HFFc6 (cell line): ENCODE data around the gene KCNJ10. TPM values are rescaled to one million over a fixed set of nuclear protein-coding genes. Genes with fewer than 3 reads are reported as not detected.

Experiments
- DNase-seq: peaks from one replicate; pipeline ENCODE4 v3.0.0-alpha.2; 2018
- H3K27ac Mint-ChIP-seq: 2 replicates; pipeline ENCODE4 v1.8.0; 2020; ENCODE audit warnings: mild to moderate bottlenecking, mixed read lengths
- H3K27me3 Mint-ChIP-seq: 2 replicates; pipeline ENCODE4 v1.8.0; 2021; ENCODE audit warnings: mild to moderate bottlenecking, moderate library complexity, mixed read lengths; ENCODE audit not compliant: insufficient read depth
- H3K36me3 Mint-ChIP-seq: 2 replicates; pipeline ENCODE4 v1.8.0; 2021; ENCODE audit warnings: low read depth, mixed read lengths
- H3K4me1 Mint-ChIP-seq: 2 replicates; pipeline ENCODE4 v1.8.0; 2020; ENCODE audit warnings: low read depth, mixed read lengths
- H3K4me3 Mint-ChIP-seq: 2 replicates; pipeline ENCODE4 v1.8.0; 2020; ENCODE audit warnings: mild to moderate bottlenecking, moderate library complexity, mixed read lengths
- H3K9me3 Mint-ChIP-seq: 2 replicates; pipeline ENCODE4 v1.8.0; 2020; ENCODE audit warnings: mild to moderate bottlenecking, mixed read lengths
- total RNA-seq, 6 experiments: library from RNA; stranded (reverse); fragmentation: NEBNext Ultra II Directional; extraction: Animal tissue kit (Norgen Biotek cat#: 25700); gene quantifications; 2 replicates in 1 of 6; 3 replicates in 5 of 6; pipeline ENCODE4 v1.2.3, GENCODE V29; 2021
- TF ChIP-seq, protein P1 (sequence below): fragments of 200-600 bp; sonication (generic); IDR thresholded peaks from 2 replicates; pipeline ENCODE4 v1.5.0; 2021; ENCODE audit warnings: antibody characterized with exemption, mild to moderate bottlenecking

The KCNJ10 gene
- total RNA-seq, 6 experiments from 2014 or later = not detected

GRCh38 chr1:160077486-160077885, 7.5 kb upstream of the KCNJ10 start:
- Mint-ChIP-seq H3K36me3 (no peaks in the 10 kb centered on the region), H3K9me3 (no peaks in the 10 kb centered on the region), H3K4me3 (no peak overlapping the region), H3K27ac (no peak overlapping the region), H3K27me3 (peaks cover 59% of the 10 kb centered on the region), H3K4me1 (peaks cover 8% of the 10 kb centered on the region)
- TF ChIP-seq, protein P1, sequence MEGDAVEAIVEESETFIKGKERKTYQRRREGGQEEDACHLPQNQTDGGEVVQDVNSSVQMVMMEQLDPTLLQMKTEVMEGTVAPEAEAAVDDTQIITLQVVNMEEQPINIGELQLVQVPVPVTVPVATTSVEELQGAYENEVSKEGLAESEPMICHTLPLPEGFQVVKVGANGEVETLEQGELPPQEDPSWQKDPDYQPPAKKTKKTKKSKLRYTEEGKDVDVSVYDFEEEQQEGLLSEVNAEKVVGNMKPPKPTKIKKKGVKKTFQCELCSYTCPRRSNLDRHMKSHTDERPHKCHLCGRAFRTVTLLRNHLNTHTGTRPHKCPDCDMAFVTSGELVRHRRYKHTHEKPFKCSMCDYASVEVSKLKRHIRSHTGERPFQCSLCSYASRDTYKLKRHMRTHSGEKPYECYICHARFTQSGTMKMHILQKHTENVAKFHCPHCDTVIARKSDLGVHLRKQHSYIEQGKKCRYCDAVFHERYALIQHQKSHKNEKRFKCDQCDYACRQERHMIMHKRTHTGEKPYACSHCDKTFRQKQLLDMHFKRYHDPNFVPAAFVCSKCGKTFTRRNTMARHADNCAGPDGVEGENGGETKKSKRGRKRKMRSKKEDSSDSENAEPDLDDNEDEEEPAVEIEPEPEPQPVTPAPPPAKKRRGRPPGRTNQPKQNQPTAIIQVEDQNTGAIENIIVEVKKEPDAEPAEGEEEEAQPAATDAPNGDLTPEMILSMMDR = no peak
- no peak for DNase-seq

- no peak overlapping the region for H3K27ac Mint-ChIP-seq
- H3K4me1 Mint-ChIP-seq = peaks cover 6% of the 10 kb centered on the region
- no peaks in the 10 kb centered on the region for H3K36me3 Mint-ChIP-seq
- peaks cover 57% of the 10 kb centered on the region for H3K27me3 Mint-ChIP-seq
- DNase-seq = no peak
- no peaks in the 10 kb centered on the region for H3K9me3 Mint-ChIP-seq
- no peak overlapping the region for H3K4me3 Mint-ChIP-seq
- TF ChIP-seq, protein P1 = no peak
These were observed 6.3 kb upstream of the KCNJ10 start for GRCh38 chr1:160076295-160076694.

GRCh38 chr1:160075836-160076235, 5.9 kb upstream of the KCNJ10 start:
- H3K9me3 Mint-ChIP-seq = no peaks in the 10 kb centered on the region
- peaks cover 53% of the 10 kb centered on the region for H3K27me3 Mint-ChIP-seq
- TF ChIP-seq, protein P1 = no peak
- H3K36me3 Mint-ChIP-seq = no peaks in the 10 kb centered on the region
- H3K27ac Mint-ChIP-seq = no peak overlapping the region
- H3K4me1 Mint-ChIP-seq = peaks cover 1% of the 10 kb centered on the region
- H3K4me3 Mint-ChIP-seq = no peak overlapping the region
- DNase-seq = no peak

- H3K27ac Mint-ChIP-seq = no peak overlapping the region
- peaks cover 50% of the 10 kb centered on the region for H3K27me3 Mint-ChIP-seq
These were observed 4.9 kb upstream of the KCNJ10 start for GRCh38 chr1:160074865-160075264.

GRCh38 chr1:160071289-160071688, 1.3 kb upstream of the KCNJ10 start:
- H3K4me1 Mint-ChIP-seq = peaks cover 6% of the 10 kb centered on the region; the same call in 1 of the 2 replicates
- no peak overlapping the region for H3K27ac Mint-ChIP-seq
- TF ChIP-seq, protein P1 = no peak
- H3K27me3 Mint-ChIP-seq = peaks cover 58% of the 10 kb centered on the region
- DNase-seq = no peak
- H3K36me3 Mint-ChIP-seq = no peaks in the 10 kb centered on the region
- no peaks in the 10 kb centered on the region for H3K9me3 Mint-ChIP-seq
- H3K4me3 Mint-ChIP-seq = no peak overlapping the region

More at GRCh38 chr1:160074865-160075264, 4.9 kb upstream of the KCNJ10 start:
- TF ChIP-seq, protein P1 = no peak
- Mint-ChIP-seq H3K4me1 (peaks cover 6% of the 10 kb centered on the region; the same call in 1 of the 2 replicates), H3K36me3 (no peaks in the 10 kb centered on the region), H3K9me3 (no peaks in the 10 kb centered on the region), H3K4me3 (no peak overlapping the region)
- DNase-seq = no peak
